HG02885 (cell line): Measurements from ENCODE around the gene CST8.
"Not testable (repeated sequence)": the region's sequence is repeated elsewhere in the genome, so short reads cannot be mapped to it uniquely, and the experiment has no call there.

Experiments
- ATAC-seq: cut with Tn5 transposase; IDR thresholded peaks from one replicate; pipeline ENCODE4 v1.9.1; 2021; ENCODE audit warnings: mild to moderate bottlenecking; ENCODE audit not compliant: unreplicated experiment, poor library complexity

The CST8 gene

GRCh38 chr20:23490817-23491216 lies at the start of gene CST8:
Gene CST8, plus strand, starts transcription at chr20:23491117. Its CDS starts 551 bp downstream, at chr20:23491668.
- ATAC-seq, result no peak

GRCh38 chr20:23441850-23442313 lies 49.0 kb upstream of the CST8 start:
- ATAC-seq, result peak; percentile 83

GRCh38 chr20:23442436-23442835 lies 48.5 kb upstream of the CST8 start:
- no peak for ATAC-seq

- no peak for ATAC-seq
Measured at GRCh38 chr20:23444859-23445258, 46.1 kb upstream of the CST8 start.

GRCh38 chr20:23445596-23446217 lies 45.2 kb upstream of the CST8 start:
- no peak for ATAC-seq

- ATAC-seq, result peak; percentile 58
Measured at GRCh38 chr20:23446505-23446904, 44.4 kb upstream of the CST8 start.

- no peak for ATAC-seq
Measured at GRCh38 chr20:23448167-23448566, 42.8 kb upstream of the CST8 start.

GRCh38 chr20:23449421-23449820 lies 41.5 kb upstream of the CST8 start:
- ATAC-seq, result no peak

GRCh38 chr20:23450877-23451276 lies 40.0 kb upstream of the CST8 start:
- no peak for ATAC-seq

- ATAC-seq, result no peak
Measured at GRCh38 chr20:23451956-23452487, 38.9 kb upstream of the CST8 start.

- ATAC-seq, result no peak
Measured at GRCh38 chr20:23452776-23453175, 38.1 kb upstream of the CST8 start, which contains the start of gene CST11. Gene CST11, minus strand, starts transcription at chr20:23452876. Its CDS starts 65 bp downstream, at chr20:23452811.

- no peak for ATAC-seq
Measured at GRCh38 chr20:23453549-23454543, 37.1 kb upstream of the CST8 start.

GRCh38 chr20:23454816-23455215 lies 36.1 kb upstream of the CST8 start:
- no peak for ATAC-seq

GRCh38 chr20:23455639-23456038 lies 35.3 kb upstream of the CST8 start:
- no peak for ATAC-seq

GRCh38 chr20:23456409-23456808 lies 34.5 kb upstream of the CST8 start:
- ATAC-seq, result no peak

- ATAC-seq, result no peak
Measured at GRCh38 chr20:23456873-23457272, 34.0 kb upstream of the CST8 start.

GRCh38 chr20:23459461-23460150 lies 31.3 kb upstream of the CST8 start:
- ATAC-seq, result no peak

GRCh38 chr20:23461180-23461579 lies 29.7 kb upstream of the CST8 start:
- ATAC-seq, result no peak

GRCh38 chr20:23466961-23467360 lies 24.0 kb upstream of the CST8 start:
- not testable (repeated sequence) for ATAC-seq

GRCh38 chr20:23472306-23472705 lies 18.6 kb upstream of the CST8 start:
- not testable (repeated sequence) for ATAC-seq
